Islet precursor cell (in vitro differentiated cells): Measurements from ENCODE around the gene SPIRE2.
"Not testable (repeated sequence)": the region's sequence is repeated elsewhere in the genome, so short reads cannot be mapped to it uniquely, and the experiment has no call there.

Experiments
- DNase-seq: peaks from one replicate; pipeline ENCODE4 v3.0.0-alpha.2; 2018

The SPIRE2 gene, protein sequence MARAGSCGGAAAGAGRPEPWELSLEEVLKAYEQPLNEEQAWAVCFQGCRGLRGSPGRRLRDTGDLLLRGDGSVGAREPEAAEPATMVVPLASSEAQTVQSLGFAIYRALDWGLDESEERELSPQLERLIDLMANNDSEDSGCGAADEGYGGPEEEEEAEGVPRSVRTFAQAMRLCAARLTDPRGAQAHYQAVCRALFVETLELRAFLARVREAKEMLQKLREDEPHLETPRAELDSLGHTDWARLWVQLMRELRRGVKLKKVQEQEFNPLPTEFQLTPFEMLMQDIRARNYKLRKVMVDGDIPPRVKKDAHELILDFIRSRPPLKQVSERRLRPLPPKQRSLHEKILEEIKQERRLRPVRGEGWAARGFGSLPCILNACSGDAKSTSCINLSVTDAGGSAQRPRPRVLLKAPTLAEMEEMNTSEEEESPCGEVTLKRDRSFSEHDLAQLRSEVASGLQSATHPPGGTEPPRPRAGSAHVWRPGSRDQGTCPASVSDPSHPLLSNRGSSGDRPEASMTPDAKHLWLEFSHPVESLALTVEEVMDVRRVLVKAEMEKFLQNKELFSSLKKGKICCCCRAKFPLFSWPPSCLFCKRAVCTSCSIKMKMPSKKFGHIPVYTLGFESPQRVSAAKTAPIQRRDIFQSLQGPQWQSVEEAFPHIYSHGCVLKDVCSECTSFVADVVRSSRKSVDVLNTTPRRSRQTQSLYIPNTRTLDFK

GRCh38 chr16:89828199-89828869 is at the start of gene SPIRE2:
SPIRE2 (plus strand) TSS chr16:89828475; CDS start chr16:89828551, 76 bp downstream.
- DNase-seq: peak; percentile 90

DNA sequence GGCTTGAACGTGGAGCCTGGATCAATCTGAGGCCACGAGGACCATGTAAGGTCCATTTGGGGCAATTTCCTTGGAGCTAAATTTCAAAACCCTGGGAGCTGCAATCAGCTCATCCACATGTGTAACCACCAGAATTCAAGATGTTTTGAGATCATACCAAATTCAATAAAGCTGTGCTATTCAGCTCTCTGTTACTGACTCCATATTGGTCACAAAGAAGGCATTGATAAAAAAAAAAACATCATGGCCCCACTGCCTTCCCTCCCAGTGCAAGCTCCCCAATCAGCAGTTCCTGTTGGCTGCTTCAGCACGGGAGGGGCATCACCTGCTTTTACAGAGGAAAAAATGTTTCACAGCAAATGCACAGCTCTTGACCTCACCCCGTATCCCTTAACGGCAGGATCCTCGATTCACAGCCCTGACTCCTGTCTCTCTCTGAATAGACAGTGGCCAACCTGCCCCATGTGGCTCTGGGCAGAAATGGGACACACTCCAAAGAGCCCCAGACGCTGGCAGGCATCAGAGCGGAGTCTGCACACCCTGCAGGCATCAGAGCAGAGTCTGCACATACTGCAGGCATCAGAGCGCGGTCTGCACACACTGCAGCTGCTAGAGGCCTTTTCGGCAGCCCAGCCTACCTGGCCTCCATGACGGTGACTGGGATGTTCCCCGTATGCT is 48.9 kb upstream of the SPIRE2 start:
- DNase-seq: no peak

- DNase-seq: no peak
Observed at GRCh38 chr16:89779909-89780305, 48.4 kb upstream of the SPIRE2 start.

DNA sequence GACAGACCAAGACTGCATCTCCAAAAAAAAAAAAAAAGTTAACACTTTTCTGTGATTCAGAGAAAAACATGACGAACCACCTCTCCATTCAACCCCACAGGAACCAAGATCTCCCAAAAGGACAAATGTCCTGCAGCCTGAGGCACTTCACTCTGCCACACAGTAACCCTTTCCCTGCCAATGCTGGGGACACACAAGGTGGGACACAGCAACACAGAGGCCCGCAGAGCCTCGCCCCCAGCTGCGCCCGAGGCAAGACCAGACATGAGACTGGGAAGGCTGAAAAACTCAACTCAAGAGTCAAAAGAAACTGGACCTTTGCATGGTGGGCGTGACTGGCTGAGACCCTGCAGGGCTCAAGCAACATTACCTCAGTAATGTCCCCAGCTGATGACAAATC is 45.8 kb upstream of the SPIRE2 start:
- DNase-seq: no peak

GRCh38 chr16:89783952-89784351 is 44.3 kb upstream of the SPIRE2 start:
- not testable (repeated sequence) for DNase-seq

GRCh38 chr16:89784406-89784805 is 43.9 kb upstream of the SPIRE2 start:
- DNase-seq: no peak

DNA sequence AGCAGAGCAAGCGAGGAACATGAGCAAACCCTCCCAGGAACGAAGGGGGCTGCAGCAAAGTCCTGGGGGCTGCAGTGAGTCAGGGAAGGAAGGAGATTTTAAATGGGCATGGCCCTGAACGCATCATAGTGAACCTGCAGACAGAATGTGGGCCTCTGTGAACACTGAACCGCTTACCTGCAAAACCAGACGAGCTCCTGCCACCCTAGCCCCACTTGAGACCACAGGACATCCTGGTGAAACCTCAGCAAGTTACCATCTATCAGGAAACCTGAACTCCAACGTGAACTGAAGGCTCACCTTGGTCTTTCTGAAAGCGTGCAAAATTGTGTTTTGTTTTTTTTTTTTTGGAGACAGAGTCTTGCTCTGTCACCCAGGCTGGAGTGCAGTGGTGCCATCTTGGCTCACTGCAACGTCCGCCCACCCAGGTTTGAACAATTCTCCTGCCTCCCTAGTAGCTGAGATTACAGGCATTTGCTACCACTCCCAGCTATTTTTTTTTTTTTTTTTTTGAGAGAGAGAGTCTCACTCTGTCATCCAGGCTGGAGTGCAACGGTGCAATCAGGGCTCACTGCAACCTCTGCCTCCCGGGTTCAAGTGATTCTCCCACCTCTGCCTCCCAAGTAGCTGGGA is 42.6 kb upstream of the SPIRE2 start:
- no peak for DNase-seq

GRCh38 chr16:89786474-89787364 is 41.6 kb upstream of the SPIRE2 start:
- DNase-seq: no peak

GRCh38 chr16:89787365-89787805 is 40.9 kb upstream of the SPIRE2 start:
- no peak for DNase-seq

DNA sequence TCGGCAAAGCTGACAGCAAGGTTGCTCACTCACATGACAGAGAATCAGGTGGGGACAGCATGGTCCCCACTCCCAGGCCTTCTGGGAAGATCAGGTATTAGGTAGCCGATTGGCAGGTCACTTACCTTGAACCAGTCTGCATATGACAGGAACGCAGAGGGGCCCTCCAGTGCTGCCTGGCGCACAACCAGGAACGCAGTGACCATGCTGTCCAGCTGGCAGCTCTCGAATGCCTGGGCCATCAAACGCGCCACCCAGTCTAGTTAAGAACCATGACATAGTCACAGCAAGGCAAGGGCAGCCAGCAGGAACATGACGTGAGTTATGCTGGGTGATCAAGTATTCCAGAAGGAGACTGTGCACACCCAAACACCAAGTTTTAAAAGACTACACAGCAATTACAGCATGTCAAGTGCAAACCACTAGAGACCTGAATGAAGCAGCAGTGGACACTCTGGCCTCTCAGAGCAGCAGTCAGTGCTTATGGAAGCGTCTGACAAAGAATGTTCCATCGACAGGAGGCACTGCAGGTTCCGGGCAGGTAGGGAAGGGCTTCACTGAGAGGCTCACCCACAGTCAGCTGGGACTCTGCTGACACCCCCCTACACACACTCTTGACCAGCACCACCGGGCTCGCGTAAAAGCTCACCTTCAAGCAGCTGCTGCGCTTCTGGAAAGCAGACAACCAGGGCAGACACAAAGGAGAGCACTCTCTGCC is 36.8 kb upstream of the SPIRE2 start:
- no peak for DNase-seq

DNA sequence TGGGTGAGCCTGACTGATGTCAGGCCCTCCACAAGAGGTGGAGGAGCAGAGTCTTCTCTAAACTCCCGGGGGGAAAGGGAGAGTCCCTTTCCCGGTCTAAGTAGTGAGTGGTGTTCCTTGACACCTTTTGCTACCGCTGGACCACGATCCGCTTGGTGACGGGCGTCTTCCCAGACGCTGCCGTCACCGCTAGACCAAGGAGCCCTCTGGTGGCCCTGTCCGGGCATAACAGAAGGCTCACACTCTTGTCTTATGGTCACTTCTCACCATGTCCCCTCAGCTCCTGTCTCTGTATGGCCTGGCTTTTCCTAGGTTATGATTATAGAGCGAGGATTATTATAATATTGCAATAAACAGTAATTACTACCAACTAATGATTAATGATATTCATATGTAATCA is 35.2 kb upstream of the SPIRE2 start:
- DNase-seq: peak; percentile 64

- DNase-seq: no peak
Observed at GRCh38 chr16:89793955-89794354, 34.3 kb upstream of the SPIRE2 start.

DNA sequence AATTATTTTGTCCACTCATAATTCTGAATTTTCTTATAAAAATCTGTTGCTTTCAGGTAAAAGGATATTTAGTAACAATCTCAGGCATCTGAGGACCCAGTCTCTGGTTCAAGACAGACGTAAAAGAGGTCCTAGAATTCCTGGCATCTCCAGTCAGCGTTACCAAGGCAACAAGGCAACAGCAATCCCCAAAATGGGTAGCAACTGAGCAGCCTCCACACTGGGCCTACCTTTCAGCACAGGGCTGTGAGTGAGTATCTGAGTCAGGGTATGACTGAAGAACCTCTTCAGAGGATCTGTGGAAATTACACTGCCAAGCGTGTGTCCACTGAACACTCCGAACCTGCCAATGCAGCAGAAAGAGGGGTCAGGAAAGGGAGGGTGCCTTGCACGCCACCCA is 32.6 kb upstream of the SPIRE2 start:
- no peak for DNase-seq

- DNase-seq: no peak
Observed at GRCh38 chr16:89796104-89796503, 32.2 kb upstream of the SPIRE2 start.

DNA sequence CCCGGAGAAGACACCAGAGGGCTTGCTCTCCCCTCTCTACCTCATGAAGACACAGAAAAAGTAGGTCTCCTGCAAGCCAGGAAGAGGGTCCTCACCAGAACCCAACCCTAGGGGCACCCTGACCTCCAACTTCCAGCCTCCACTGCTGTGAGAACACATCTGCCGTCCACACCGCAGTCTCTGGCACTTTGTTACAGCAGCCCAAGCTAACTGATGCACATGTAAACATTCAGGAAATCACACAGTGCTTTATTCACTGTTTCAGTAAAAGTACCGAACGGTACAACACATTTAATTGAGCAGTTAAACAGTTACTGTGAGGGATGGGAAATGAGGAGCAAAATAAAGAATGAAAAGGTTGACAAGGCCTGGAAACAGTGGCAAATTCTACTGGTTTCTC is 30.1 kb upstream of the SPIRE2 start:
- DNase-seq: no peak

GRCh38 chr16:89798832-89799370 is 29.4 kb upstream of the SPIRE2 start:
- no peak for DNase-seq

DNA sequence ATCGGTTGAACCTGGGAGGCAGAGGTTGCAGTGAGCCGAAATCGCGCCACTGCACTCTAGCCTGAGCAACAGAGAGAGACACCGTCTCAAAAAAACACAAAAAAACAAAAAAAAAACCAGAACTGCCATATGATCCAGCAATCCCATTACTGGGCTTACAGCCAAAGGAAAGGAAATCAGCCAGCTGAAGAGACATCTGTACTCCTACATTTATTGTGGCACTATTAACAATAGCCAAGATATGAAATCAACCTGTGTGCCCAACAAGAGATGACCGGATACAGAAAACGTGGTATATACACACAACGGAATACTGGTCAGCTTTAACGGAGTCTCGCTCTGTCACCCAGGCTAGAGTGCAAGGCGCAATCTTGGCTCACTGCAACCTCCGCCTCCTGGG is 26.5 kb upstream of the SPIRE2 start:
- DNase-seq: no peak

GRCh38 chr16:89805136-89805905 is 23.0 kb upstream of the SPIRE2 start:
- DNase-seq: no peak

GRCh38 chr16:89806589-89807193 is 21.6 kb upstream of the SPIRE2 start:
- DNase-seq: not testable (repeated sequence)
